Suprapubic skin (tissue), 4 donors: ENCODE measurements around the gene TARS2.

Source experiments
- EP300 ChIP-seq: sonication (generic); formaldehyde crosslinking; IDR thresholded peaks from one replicate; pipeline ENCODE4 v1.6.1; 2017; ENCODE audit warnings: antibody characterized with exemption
- POLR2A ChIP-seq, 2 donors: fragments of 450-650 bp; IDR thresholded peaks; one replicate each; pipeline ENCODE4 v1.6.1; 2017; ENCODE audit warnings: antibody characterized with exemption in 2 of 2, mild to moderate bottlenecking in 2 of 2, moderate library complexity in 2 of 2
- POLR2AphosphoS5 ChIP-seq, 3 donors: sonication (generic); formaldehyde crosslinking; IDR thresholded peaks; one replicate each; pipeline ENCODE4 v1.6.1; 2017; ENCODE audit warnings: antibody characterized with exemption in 3 of 3
- TF ChIP-seq, protein P1 (sequence below), 2 donors: fragments of 200-600 bp in 1 of 2; fragments of 450-650 bp in 1 of 2; sonication (generic) in 1 of 2; IDR thresholded peaks; one replicate each; pipeline ENCODE4 v1.5.1; 2016 to 2019; ENCODE audit warnings: antibody characterized with exemption in 2 of 2, mild to moderate bottlenecking in 1 of 2, moderate library complexity in 1 of 2

GRCh38 chr1:150535511-150536287 is 48.5 kb downstream of the TARS2 start:
- TF ChIP-seq, protein P1, sequence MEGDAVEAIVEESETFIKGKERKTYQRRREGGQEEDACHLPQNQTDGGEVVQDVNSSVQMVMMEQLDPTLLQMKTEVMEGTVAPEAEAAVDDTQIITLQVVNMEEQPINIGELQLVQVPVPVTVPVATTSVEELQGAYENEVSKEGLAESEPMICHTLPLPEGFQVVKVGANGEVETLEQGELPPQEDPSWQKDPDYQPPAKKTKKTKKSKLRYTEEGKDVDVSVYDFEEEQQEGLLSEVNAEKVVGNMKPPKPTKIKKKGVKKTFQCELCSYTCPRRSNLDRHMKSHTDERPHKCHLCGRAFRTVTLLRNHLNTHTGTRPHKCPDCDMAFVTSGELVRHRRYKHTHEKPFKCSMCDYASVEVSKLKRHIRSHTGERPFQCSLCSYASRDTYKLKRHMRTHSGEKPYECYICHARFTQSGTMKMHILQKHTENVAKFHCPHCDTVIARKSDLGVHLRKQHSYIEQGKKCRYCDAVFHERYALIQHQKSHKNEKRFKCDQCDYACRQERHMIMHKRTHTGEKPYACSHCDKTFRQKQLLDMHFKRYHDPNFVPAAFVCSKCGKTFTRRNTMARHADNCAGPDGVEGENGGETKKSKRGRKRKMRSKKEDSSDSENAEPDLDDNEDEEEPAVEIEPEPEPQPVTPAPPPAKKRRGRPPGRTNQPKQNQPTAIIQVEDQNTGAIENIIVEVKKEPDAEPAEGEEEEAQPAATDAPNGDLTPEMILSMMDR (IDR thresholded peaks at IDR 0.05), result no peak
- TF ChIP-seq POLR2A (IDR thresholded peaks at IDR 0.05) (no peak), EP300 (no peak), POLR2AphosphoS5 (IDR thresholded peaks at IDR 0.05) (no peak)
